ENCODE data around the gene DNER. TPM values are rescaled to one million over a fixed set of nuclear protein-coding genes. Genes with fewer than 3 reads are reported as not detected.
A peak's percentile ranks its signal among the peaks of the same experiment; 100 is the strongest.

DNER gene
- total and polyA plus RNA-seq, 4 donors: 0.01 TPM; not detected in 3

DNA sequence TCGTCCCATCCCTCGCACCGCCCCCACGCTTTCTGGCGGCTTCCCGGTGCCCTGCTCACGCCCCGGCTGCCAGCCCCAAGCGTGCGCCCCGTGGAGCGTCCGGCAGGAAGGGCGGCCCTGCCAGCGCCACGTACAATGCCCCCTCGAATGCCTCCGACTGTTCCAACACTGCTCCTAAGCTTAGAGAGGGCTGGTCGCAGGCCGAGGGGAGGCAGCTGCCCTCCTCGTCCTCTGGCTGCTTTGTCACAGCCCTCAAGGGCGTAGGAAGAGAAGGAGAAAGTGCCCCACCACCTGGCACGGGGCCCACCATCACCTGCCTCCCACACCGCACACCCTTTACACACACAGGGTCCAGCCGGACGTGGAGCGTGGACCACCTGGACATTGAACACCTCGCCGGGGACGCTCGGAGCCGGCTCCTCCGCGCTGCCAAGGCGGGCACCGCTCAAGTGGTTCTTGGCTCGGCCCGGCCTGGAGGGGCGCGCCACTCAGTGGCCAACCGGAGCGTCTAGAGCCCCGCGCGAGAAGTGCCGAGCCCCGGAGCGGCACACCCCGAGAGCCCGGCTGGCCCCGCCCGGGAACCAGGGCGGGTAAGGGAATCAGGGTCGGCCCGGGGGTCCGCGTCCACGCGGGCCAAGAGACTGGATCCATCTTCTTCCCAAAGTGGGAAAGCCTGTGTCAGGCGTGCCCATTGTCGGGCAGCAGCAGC, 830 bp downstream of the DNER start:
- WGBS: 5% methylated on average over 61 of the region's 61 CpGs
- no peak overlapping the region for H3K9ac ChIP-seq (ENCODE audit: low read depth in 1 of 2, low read length in 2 of 2)
- peaks cover 3 to 18% (median 8%) of the 10 kb centered on the region in 4 donors for H3K27me3 ChIP-seq (ENCODE audit: control insufficient read depth in 4 of 4, insufficient read depth in 4 of 4, low read length in 3 of 4)
- DNase-seq (ENCODE audit: low spot score): no peak
- H3K27ac ChIP-seq (ENCODE audit: low read depth in 1 of 2, low read length in 2 of 2): no peak overlapping the region
- peaks cover 13 to 21% (median 17%) of the 10 kb centered on the region in 4 donors for H3K4me1 ChIP-seq (ENCODE audit: control insufficient read depth in 4 of 4, insufficient read depth in 4 of 4, low read length in 3 of 4)
- H3K4me3 ChIP-seq (ENCODE audit: low read depth in 1 of 3, low read length in 3 of 3): peak overlapping the region in 1 of 3 donors; percentile 68
- H3K9me3 ChIP-seq (ENCODE audit: control insufficient read depth in 4 of 4, low read length in 3 of 4): no peaks in the 10 kb centered on the region
- TF ChIP-seq TAF1 (conservative IDR thresholded peaks at IDR 0.05): no peak
- no peaks in the 10 kb centered on the region for H3K36me3 ChIP-seq (ENCODE audit: control insufficient read depth in 4 of 4, insufficient read depth in 3 of 4, low read depth in 1 of 4, low read length in 3 of 4)

DNA sequence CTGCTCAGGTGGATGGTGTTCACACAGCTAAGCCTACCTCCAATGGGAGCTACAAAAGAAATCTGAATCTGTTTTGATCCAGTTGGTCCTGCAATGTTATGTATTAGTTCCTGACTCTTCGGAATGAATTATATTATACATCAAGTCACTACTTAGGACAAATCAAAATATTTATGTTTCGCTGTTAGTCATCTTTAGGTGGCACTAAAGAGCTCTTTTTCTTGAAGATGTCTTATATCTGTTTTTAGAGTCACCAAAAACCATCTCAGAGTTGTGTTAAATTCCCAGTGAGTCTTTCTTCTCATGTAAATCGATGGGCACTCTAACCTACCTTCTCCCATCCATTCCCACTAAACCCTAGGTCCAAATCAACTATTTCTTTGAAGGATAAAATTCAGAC, 2.2 kb downstream of the DNER start:
- H3K27ac ChIP-seq (ENCODE audit: low read depth in 1 of 2, low read length in 2 of 2): no peak overlapping the region
- H3K9me3 ChIP-seq (ENCODE audit: control insufficient read depth in 4 of 4, low read length in 3 of 4): no peaks in the 10 kb centered on the region
- TF ChIP-seq, protein P1, sequence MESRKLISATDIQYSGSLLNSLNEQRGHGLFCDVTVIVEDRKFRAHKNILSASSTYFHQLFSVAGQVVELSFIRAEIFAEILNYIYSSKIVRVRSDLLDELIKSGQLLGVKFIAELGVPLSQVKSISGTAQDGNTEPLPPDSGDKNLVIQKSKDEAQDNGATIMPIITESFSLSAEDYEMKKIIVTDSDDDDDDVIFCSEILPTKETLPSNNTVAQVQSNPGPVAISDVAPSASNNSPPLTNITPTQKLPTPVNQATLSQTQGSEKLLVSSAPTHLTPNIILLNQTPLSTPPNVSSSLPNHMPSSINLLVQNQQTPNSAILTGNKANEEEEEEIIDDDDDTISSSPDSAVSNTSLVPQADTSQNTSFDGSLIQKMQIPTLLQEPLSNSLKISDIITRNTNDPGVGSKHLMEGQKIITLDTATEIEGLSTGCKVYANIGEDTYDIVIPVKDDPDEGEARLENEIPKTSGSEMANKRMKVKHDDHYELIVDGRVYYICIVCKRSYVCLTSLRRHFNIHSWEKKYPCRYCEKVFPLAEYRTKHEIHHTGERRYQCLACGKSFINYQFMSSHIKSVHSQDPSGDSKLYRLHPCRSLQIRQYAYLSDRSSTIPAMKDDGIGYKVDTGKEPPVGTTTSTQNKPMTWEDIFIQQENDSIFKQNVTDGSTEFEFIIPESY (IDR thresholded peaks at IDR 0.05): no peak
- TF ChIP-seq TAF1 (conservative IDR thresholded peaks at IDR 0.05) (no peak), JUND (IDR thresholded peaks at IDR 0.05) (no peak), NR2F2 (IDR thresholded peaks at IDR 0.05) (no peak), FOXA1 (IDR thresholded peaks at IDR 0.05) (no peak), YY1 (IDR thresholded peaks at IDR 0.05) (no peak), RAD21 (IDR thresholded peaks at IDR 0.05) (no peak), EGR1 (IDR thresholded peaks at IDR 0.05; ENCODE audit: low read depth in 2 of 2) (no peak), SP1 (IDR thresholded peaks at IDR 0.05) (no peak), HNF4A (conservative IDR thresholded peaks at IDR 0.05) (no peak), GABPA (IDR thresholded peaks at IDR 0.05 in 1 of 2, conservative IDR thresholded peaks at IDR 0.05 in 1 of 2) (no peak), HNF4G (IDR thresholded peaks at IDR 0.05) (no peak), FOXA2 (IDR thresholded peaks at IDR 0.05) (no peak), RXRA (IDR thresholded peaks at IDR 0.05) (no peak)
- TF ChIP-seq, protein P2, sequence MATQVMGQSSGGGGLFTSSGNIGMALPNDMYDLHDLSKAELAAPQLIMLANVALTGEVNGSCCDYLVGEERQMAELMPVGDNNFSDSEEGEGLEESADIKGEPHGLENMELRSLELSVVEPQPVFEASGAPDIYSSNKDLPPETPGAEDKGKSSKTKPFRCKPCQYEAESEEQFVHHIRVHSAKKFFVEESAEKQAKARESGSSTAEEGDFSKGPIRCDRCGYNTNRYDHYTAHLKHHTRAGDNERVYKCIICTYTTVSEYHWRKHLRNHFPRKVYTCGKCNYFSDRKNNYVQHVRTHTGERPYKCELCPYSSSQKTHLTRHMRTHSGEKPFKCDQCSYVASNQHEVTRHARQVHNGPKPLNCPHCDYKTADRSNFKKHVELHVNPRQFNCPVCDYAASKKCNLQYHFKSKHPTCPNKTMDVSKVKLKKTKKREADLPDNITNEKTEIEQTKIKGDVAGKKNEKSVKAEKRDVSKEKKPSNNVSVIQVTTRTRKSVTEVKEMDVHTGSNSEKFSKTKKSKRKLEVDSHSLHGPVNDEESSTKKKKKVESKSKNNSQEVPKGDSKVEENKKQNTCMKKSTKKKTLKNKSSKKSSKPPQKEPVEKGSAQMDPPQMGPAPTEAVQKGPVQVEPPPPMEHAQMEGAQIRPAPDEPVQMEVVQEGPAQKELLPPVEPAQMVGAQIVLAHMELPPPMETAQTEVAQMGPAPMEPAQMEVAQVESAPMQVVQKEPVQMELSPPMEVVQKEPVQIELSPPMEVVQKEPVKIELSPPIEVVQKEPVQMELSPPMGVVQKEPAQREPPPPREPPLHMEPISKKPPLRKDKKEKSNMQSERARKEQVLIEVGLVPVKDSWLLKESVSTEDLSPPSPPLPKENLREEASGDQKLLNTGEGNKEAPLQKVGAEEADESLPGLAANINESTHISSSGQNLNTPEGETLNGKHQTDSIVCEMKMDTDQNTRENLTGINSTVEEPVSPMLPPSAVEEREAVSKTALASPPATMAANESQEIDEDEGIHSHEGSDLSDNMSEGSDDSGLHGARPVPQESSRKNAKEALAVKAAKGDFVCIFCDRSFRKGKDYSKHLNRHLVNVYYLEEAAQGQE (IDR thresholded peaks at IDR 0.05): no peak
- TF ChIP-seq, protein P3, sequence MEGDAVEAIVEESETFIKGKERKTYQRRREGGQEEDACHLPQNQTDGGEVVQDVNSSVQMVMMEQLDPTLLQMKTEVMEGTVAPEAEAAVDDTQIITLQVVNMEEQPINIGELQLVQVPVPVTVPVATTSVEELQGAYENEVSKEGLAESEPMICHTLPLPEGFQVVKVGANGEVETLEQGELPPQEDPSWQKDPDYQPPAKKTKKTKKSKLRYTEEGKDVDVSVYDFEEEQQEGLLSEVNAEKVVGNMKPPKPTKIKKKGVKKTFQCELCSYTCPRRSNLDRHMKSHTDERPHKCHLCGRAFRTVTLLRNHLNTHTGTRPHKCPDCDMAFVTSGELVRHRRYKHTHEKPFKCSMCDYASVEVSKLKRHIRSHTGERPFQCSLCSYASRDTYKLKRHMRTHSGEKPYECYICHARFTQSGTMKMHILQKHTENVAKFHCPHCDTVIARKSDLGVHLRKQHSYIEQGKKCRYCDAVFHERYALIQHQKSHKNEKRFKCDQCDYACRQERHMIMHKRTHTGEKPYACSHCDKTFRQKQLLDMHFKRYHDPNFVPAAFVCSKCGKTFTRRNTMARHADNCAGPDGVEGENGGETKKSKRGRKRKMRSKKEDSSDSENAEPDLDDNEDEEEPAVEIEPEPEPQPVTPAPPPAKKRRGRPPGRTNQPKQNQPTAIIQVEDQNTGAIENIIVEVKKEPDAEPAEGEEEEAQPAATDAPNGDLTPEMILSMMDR (IDR thresholded peaks at IDR 0.05; ENCODE audit: low read depth, low read length, missing input control): no peak
- TF ChIP-seq, protein P4, sequence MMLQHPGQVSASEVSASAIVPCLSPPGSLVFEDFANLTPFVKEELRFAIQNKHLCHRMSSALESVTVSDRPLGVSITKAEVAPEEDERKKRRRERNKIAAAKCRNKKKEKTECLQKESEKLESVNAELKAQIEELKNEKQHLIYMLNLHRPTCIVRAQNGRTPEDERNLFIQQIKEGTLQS (IDR thresholded peaks at IDR 0.05): no peak
- TF ChIP-seq, protein P5, sequence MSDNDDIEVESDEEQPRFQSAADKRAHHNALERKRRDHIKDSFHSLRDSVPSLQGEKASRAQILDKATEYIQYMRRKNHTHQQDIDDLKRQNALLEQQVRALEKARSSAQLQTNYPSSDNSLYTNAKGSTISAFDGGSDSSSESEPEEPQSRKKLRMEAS (IDR thresholded peaks at IDR 0.05): no peak
- H3K27me3 ChIP-seq (ENCODE audit: control insufficient read depth in 4 of 4, insufficient read depth in 4 of 4, low read length in 3 of 4): peaks cover 3 to 18% (median 8%) of the 10 kb centered on the region in 4 donors
- DNase-seq (ENCODE audit: low spot score): no peak
- WGBS: 85% methylated on average over 3 of the region's 3 CpGs
- H3K36me3 ChIP-seq (ENCODE audit: control insufficient read depth in 4 of 4, insufficient read depth in 3 of 4, low read depth in 1 of 4, low read length in 3 of 4): no peaks in the 10 kb centered on the region
- H3K4me1 ChIP-seq (ENCODE audit: control insufficient read depth in 4 of 4, insufficient read depth in 4 of 4, low read length in 3 of 4): peaks cover 13 to 21% (median 17%) of the 10 kb centered on the region in 4 donors
- H3K9ac ChIP-seq (ENCODE audit: low read depth in 1 of 2, low read length in 2 of 2): no peak overlapping the region
- H3K4me3 ChIP-seq (ENCODE audit: low read depth in 1 of 3, low read length in 3 of 3): no peak overlapping the region
